ENCODE data around the gene USP15. TPM values are rescaled to one million over a fixed set of nuclear protein-coding genes. Genes with fewer than 3 reads are reported as not detected.

USP15 gene
- total RNA-seq, 4 donors from 2014 or later: 74.6 to 168 (median 108) TPM

- Histone ChIP-seq H3K9me3 (no peaks in the 10 kb centered on the region), H3K36me3 (no peaks in the 10 kb centered on the region), H3K27me3 (no peaks in the 10 kb centered on the region), H3K4me3 (no peak overlapping the region), H3K27ac (no peak overlapping the region), H3K4me1 (no peaks in the 10 kb centered on the region)
- TF ChIP-seq POLR2A (IDR thresholded peaks at IDR 0.05) (no peak), CTCF (IDR thresholded peaks at IDR 0.05) (no peak)
- no peak for DNase-seq
These were observed 42.6 kb upstream of the USP15 start for GRCh38 chr12:62217466-62218194.

GRCh38 chr12:62221107-62221506, 39.1 kb upstream of the USP15 start:
- H3K4me1 ChIP-seq: no peaks in the 10 kb centered on the region
- H3K27me3 ChIP-seq: no peaks in the 10 kb centered on the region
- no peak overlapping the region for H3K4me3 ChIP-seq
- H3K36me3 ChIP-seq: no peaks in the 10 kb centered on the region
- no peak for DNase-seq
- no peak for TF ChIP-seq CTCF (IDR thresholded peaks at IDR 0.05)
- no peak for TF ChIP-seq POLR2A (IDR thresholded peaks at IDR 0.05)
- no peaks in the 10 kb centered on the region for H3K9me3 ChIP-seq
- H3K27ac ChIP-seq: no peak overlapping the region

- Histone ChIP-seq H3K27ac (no peak overlapping the region), H3K27me3 (no peaks in the 10 kb centered on the region), H3K4me1 (no peaks in the 10 kb centered on the region), H3K36me3 (no peaks in the 10 kb centered on the region), H3K9me3 (no peaks in the 10 kb centered on the region), H3K4me3 (no peak overlapping the region)
- TF ChIP-seq POLR2A (IDR thresholded peaks at IDR 0.05): no peak
- no peak for TF ChIP-seq CTCF (IDR thresholded peaks at IDR 0.05)
- DNase-seq: no peak
These were observed 35.6 kb upstream of the USP15 start for GRCh38 chr12:62224601-62225000.

DNA sequence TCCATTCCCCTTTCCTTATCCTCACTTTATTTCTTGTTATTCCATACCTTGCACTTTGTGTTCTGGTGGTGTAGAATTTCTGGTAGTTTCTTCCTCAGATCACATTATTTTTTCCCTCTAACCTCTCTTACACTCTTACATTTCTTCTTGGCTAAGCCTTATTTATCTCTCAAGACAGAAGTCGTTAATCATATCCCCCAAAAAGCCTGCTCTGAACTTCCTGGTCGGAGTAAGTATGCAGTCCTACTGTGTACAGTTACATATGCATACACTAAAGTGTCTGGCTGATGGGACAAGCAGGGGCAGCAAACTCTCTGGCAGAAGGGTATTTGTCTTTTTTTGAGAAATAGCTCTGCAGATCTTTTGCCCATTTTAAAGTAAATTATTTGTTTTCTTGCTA, 33.1 kb upstream of the USP15 start:
- Histone ChIP-seq H3K4me3 (no peak overlapping the region), H3K27me3 (no peaks in the 10 kb centered on the region), H3K27ac (no peak overlapping the region), H3K4me1 (no peaks in the 10 kb centered on the region), H3K9me3 (no peaks in the 10 kb centered on the region), H3K36me3 (no peaks in the 10 kb centered on the region)
- DNase-seq: no peak
- no peak for TF ChIP-seq POLR2A (IDR thresholded peaks at IDR 0.05)
- no peak for TF ChIP-seq CTCF (IDR thresholded peaks at IDR 0.05)

GRCh38 chr12:62230652-62231051, 29.6 kb upstream of the USP15 start:
- Histone ChIP-seq H3K9me3 (no peaks in the 10 kb centered on the region), H3K4me1 (no peaks in the 10 kb centered on the region), H3K27ac (no peak overlapping the region), H3K4me3 (no peak overlapping the region), H3K36me3 (no peaks in the 10 kb centered on the region), H3K27me3 (no peaks in the 10 kb centered on the region)
- DNase-seq: no peak
- no peak for TF ChIP-seq POLR2A (IDR thresholded peaks at IDR 0.05)
- TF ChIP-seq CTCF (IDR thresholded peaks at IDR 0.05): no peak

All from Peyer's patch (tissue), 4 donors.